A549 (cell line): Measurements from ENCODE around the gene TXNDC17.

Source experiments
- CHD4 ChIP-seq: fragments of 200-600 bp; sonication (generic); IDR thresholded peaks from 2 replicates; pipeline ENCODE4 v1.6.1; 2016; ENCODE audit warnings: antibody characterized with exemption, mild to moderate bottlenecking, borderline replicate concordance
- ZFP36 ChIP-seq: fragments of 450-650 bp; IDR thresholded peaks from 2 replicates; pipeline ENCODE4 v1.6.1; 2014; ENCODE audit warnings: borderline replicate concordance; ENCODE audit not compliant: partially characterized antibody
- ZNF302 ChIP-seq: fragments of 250-450 bp; sonication (Bioruptor Pico); IDR thresholded peaks from 2 replicates; pipeline ENCODE4 v1.9.0; 2021; ENCODE audit warnings: inconsistent platforms, mild to moderate bottlenecking, moderate library complexity

- no peak for TF ChIP-seq ZNF302 (CRISPR knock-in tag)
- TF ChIP-seq ZFP36 = no peak
- no peak for TF ChIP-seq CHD4
Observed at GRCh38 chr17:6690641-6691040, 49.8 kb downstream of the TXNDC17 start.
